K562 (cell line): ENCODE results near the gene PDCD10. TPM values are rescaled to one million over a fixed set of nuclear protein-coding genes. Genes with fewer than 3 reads are reported as not detected.
A peak's percentile ranks its signal among the peaks of the same experiment; 100 is the strongest.

Experiments used
- ATAC-seq: fragments of 200-7000 bp; cut with Tn5 transposase; 3 replicates; pipeline ENCODE4 v1.9.1; 2020; ENCODE audit warnings: moderate library complexity
- BruUV-seq: library from RNA; stranded (reverse); fragments of 400-500 nt; replicated peaks from 2 replicates; lab custom pipeline; 2021; lab: Mats Ljungman, UMichigan
- CTCF ChIA-PET: fragments of 300-600 bp; formaldehyde crosslinking; extraction: SDS; loops from one replicate; lab custom pipeline; 2021; ENCODE audit warnings: low intra/inter-chr PET ratio; lab: Yijun Ruan, JAX
- POLR2A ChIA-PET: fragments of 300-600, 350-650 bp; sonication (Branson Sonifier 250); formaldehyde crosslinking; extraction: SDS; loops from one replicate; lab custom pipeline; 2021; ENCODE audit warnings: antibody characterized with exemption, inconsistent platforms; lab: Yijun Ruan, JAX
- DNase-seq, 4 experiments: peaks; one replicate each; pipeline versions ENCODE4 v3.0.0 to v3.0.0-alpha.2; 2011 to 2018; ENCODE audit warnings: low spot score in 3 of 4, mixed read lengths in 3 of 4; ENCODE audit errors: extremely low read depth in 1 of 4
- FAIRE-seq: peaks from 2 replicates; lab custom pipeline; 2011; peaks lifted over from hg19 to GRCh38; lab: Jason Lieb, UNC
- H2AFZ ChIP-seq: 2 replicates; pipeline ENCODE4 v1.6.0; 2011; ENCODE audit warnings: low read depth, low read length, control low read depth, inconsistent platforms
- H3K27ac ChIP-seq: fragments of 200-600 bp; 3 replicates; pipeline ENCODE4 v1.8.0; 2011; ENCODE audit warnings: low read depth, mild to moderate bottlenecking, control low read depth, inconsistent platforms, low read length, moderate library complexity, mixed read lengths; ENCODE audit errors: extremely low read depth
- H3K27me3 ChIP-seq, 2 experiments: fragments of 300-600 bp in 1 of 2; 2 replicates in 1 of 2; 3 replicates in 1 of 2; pipeline versions ENCODE4 v1.6.0 to v1.8.0; 2011; ENCODE audit warnings: inconsistent platforms in 2 of 2, low read length in 2 of 2, mild to moderate bottlenecking in 1 of 2, mixed read lengths in 1 of 2, moderate library complexity in 1 of 2; ENCODE audit not compliant: control insufficient read depth in 2 of 2, insufficient read depth in 2 of 2
- H3K36me3 ChIP-seq: fragments of 300-600 bp; 3 replicates; pipeline ENCODE4 v1.8.0; 2011; ENCODE audit warnings: mild to moderate bottlenecking, low read length, inconsistent platforms; ENCODE audit not compliant: control insufficient read depth, insufficient read depth
- H3K4me1 ChIP-seq, 2 experiments: fragments of 200-600 bp in 1 of 2; replicated peaks in 1 of 2; 2 replicates in 1 of 2; 3 replicates in 1 of 2; pipeline versions ENCODE4 v1.5.1 to v1.8.0; 2011; ENCODE audit warnings: inconsistent platforms in 2 of 2, low read length in 2 of 2, mild to moderate bottlenecking in 1 of 2, mixed read lengths in 1 of 2, moderate library complexity in 1 of 2; ENCODE audit not compliant: control insufficient read depth in 2 of 2, insufficient read depth in 2 of 2
- H3K4me2 ChIP-seq: 2 replicates; pipeline ENCODE4 v1.6.1; 2011; ENCODE audit warnings: low read length, control low read depth, inconsistent platforms, mixed read lengths; ENCODE audit not compliant: insufficient read depth
- H3K4me3 ChIP-seq: fragments of 200-600 bp; sonication (generic), shearing (Covaris generic); 2 replicates; pipeline ENCODE4 v1.5.1; 2016; ENCODE audit warnings: control low read depth, inconsistent platforms
- H3K79me2 ChIP-seq: fragments of 200-600 bp; 3 replicates; pipeline ENCODE4 v1.8.0; 2011; ENCODE audit warnings: low read length, inconsistent platforms; ENCODE audit not compliant: control insufficient read depth, insufficient read depth
- H3K9ac ChIP-seq, 2 experiments: 2 replicates each; pipeline versions ENCODE4 v1.6.0 to v1.6.1; 2011; ENCODE audit warnings: low read depth in 2 of 2, low read length in 2 of 2, control low read depth in 1 of 2, inconsistent platforms in 1 of 2, mild to moderate bottlenecking in 1 of 2, mixed read lengths in 1 of 2; ENCODE audit not compliant: insufficient read depth in 1 of 2
- H3K9me1 ChIP-seq: one replicate; pipeline ENCODE4 v1.6.0; 2011; ENCODE audit warnings: inconsistent platforms, mild to moderate bottlenecking, low read length, moderate library complexity; ENCODE audit not compliant: control insufficient read depth, insufficient read depth
- H3K9me3 ChIP-seq: replicated peaks from 2 replicates; pipeline ENCODE4 v1.5.1; 2011; ENCODE audit warnings: low read depth, low read length, inconsistent platforms; ENCODE audit not compliant: control insufficient read depth, insufficient read depth
- H4K20me1 ChIP-seq: replicated peaks from 2 replicates; pipeline ENCODE4 v1.6.1; 2011; ENCODE audit warnings: low read length, inconsistent platforms, mixed read lengths; ENCODE audit not compliant: control insufficient read depth, insufficient read depth
- ERF ChIP-seq: fragments of 450-650 bp; formaldehyde crosslinking; IDR thresholded peaks from 2 replicates; pipeline ENCODE4 v1.4.0; 2020; ENCODE audit warnings: mild to moderate bottlenecking, mixed read lengths
- HSF4 ChIP-seq: fragments of 250-450 bp; sonication (Bioruptor Pico); IDR thresholded peaks from 2 replicates; pipeline ENCODE4 v2.1.2; 2022; ENCODE audit warnings: mild to moderate bottlenecking, moderate library complexity, borderline replicate concordance
- KDM5B ChIP-seq: fragments of 200-600 bp; sonication (generic); IDR thresholded peaks from 2 replicates; pipeline ENCODE4 v1.6.1; 2012; ENCODE audit warnings: low read depth, mild to moderate bottlenecking, moderate library complexity, low read length, control low read depth, inconsistent platforms; ENCODE audit not compliant: insufficient replicate concordance
- NCOA2 ChIP-seq, 2 experiments: fragments of 450-650 bp; IDR thresholded peaks; 2 replicates each; pipeline ENCODE4 v1.6.1; 2018; ENCODE audit warnings: mild to moderate bottlenecking in 2 of 2, moderate library complexity in 1 of 2; ENCODE audit not compliant: partially characterized antibody in 2 of 2
- TRIM24 ChIP-seq, 2 experiments: fragments of 450-650 bp; IDR thresholded peaks; 2 replicates each; pipeline ENCODE4 v1.6.1; 2016
- ZKSCAN8 ChIP-seq: fragments of 200-800 bp; sonication (Bioruptor generic); IDR thresholded peaks from 2 replicates; pipeline ENCODE4 v1.6.1; 2016; ENCODE audit warnings: missing genetic modification characterization, missing compliant biosample characterization
- ZNF79 ChIP-seq: fragments of 250-450 bp; sonication (Bioruptor Pico); IDR thresholded peaks from 2 replicates; pipeline ENCODE4 v1.4.0; 2020; ENCODE audit warnings: low read depth, mild to moderate bottlenecking, moderate library complexity
- in situ Hi-C: fragments of 300-500 bp; cut with MboI; formaldehyde crosslinking; loops from 4 replicates; pipeline ENCODE4 v1.15.0; 2018; ENCODE audit warnings: inconsistent platforms, mixed read lengths
- intact Hi-C: fragments of 100-400 bp; cut with micrococcal nuclease; formaldehyde crosslinking; loops from 2 replicates; pipeline ENCODE4 v1.14.2; 2022
- polyA plus RNA-seq, 8 experiments: library from polyadenylated mRNA; depleted of rRNA in 4 of 8; stranded (reverse) in 5 of 8; unstranded in 3 of 8; fragments of >200 nt; fragmentation: Nextera tagmentation in 2 of 8; fragmentation: Illumina TruSeq in 1 of 8; extraction: Ambion mirVana in 2 of 8; extraction: Trizol in 1 of 8; gene quantifications; 2 replicates each; pipeline versions ENCODE4 v1.2.1 to v1.2.3, GENCODE V29; 2011 to 2014; ENCODE audit warnings: inconsistent platforms in 1 of 8, missing spikeins in 1 of 8
- total RNA-seq, 7 experiments: library from RNA; depleted of rRNA in 6 of 7; stranded (reverse); fragments of >200 nt in 6 of 7; fragmentation: Illumina TruSeq in 2 of 7; extraction: Trizol in 2 of 7; gene quantifications; 2 replicates each; pipeline versions ENCODE4 v1.2.1 to v1.2.3, GENCODE V29; 2011 to 2021; ENCODE audit warnings: low replicate concordance in 1 of 7
- TF ChIP-seq, protein P1 (sequence below): sonication (generic); formaldehyde crosslinking; IDR thresholded peaks from 2 replicates; pipeline ENCODE4 v1.8.0; 2023; ENCODE audit warnings: mild to moderate bottlenecking, missing genetic modification reagents
- TF ChIP-seq, protein P2 (sequence below): sonication (generic); formaldehyde crosslinking; IDR thresholded peaks from 2 replicates; pipeline ENCODE4 v1.4.0; 2020; ENCODE audit warnings: mild to moderate bottlenecking, missing genetic modification reagents
- TF ChIP-seq, protein P3 (sequence below), 3 experiments: IDR thresholded peaks in 2 of 3; conservative IDR thresholded peaks in 1 of 3; 2 replicates each; pipeline ENCODE4 v1.5.1; 2011 to 2012; ENCODE audit warnings: low read length in 3 of 3, mild to moderate bottlenecking in 3 of 3, control low read depth in 2 of 3, improper control_type of control experiment in 1 of 3, inconsistent platforms in 1 of 3, low read depth in 1 of 3, mixed read lengths in 1 of 3, moderate library complexity in 1 of 3; ENCODE audit not compliant: insufficient read depth in 2 of 3
- TF ChIP-seq, protein P4 (sequence below): IDR thresholded peaks from 2 replicates; pipeline ENCODE4 v1.6.1; 2012; ENCODE audit warnings: low read depth, low read length, improper control_type of control experiment, borderline replicate concordance

The PDCD10 gene
- total and polyA plus RNA-seq, 9 of the 15 experiments (the other 6 are each of a cell fraction or from before 2014, with no cell fraction given): 121 to 476 (median 232) TPM

DNA sequence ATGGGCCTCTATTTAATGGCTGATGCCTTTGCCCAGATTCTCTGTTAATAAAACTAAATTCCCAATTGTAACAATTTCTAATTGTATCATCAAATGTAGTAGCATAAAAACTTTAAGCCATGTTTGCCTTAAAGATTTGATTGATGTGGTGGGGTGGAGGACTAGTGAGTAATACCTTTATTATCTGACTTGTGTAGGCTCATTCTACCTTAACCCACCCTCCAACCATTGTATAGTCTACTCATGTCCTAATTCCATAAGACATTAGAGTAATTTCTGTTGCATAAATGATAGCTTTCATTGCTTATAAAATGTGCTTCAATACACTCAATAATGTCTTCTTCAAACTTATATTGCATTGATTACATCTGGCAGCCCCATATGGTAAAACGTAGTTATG is 26.6 kb upstream of the PDCD10 start (continued):
- TF ChIP-seq HSF4 (CRISPR knock-in tag) (no peak), ZNF79 (CRISPR knock-in tag) (no peak)
- TF ChIP-seq, protein P1, sequence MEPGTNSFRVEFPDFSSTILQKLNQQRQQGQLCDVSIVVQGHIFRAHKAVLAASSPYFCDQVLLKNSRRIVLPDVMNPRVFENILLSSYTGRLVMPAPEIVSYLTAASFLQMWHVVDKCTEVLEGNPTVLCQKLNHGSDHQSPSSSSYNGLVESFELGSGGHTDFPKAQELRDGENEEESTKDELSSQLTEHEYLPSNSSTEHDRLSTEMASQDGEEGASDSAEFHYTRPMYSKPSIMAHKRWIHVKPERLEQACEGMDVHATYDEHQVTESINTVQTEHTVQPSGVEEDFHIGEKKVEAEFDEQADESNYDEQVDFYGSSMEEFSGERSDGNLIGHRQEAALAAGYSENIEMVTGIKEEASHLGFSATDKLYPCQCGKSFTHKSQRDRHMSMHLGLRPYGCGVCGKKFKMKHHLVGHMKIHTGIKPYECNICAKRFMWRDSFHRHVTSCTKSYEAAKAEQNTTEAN (CRISPR knock-in tag): no peak
- TF ChIP-seq, protein P2, sequence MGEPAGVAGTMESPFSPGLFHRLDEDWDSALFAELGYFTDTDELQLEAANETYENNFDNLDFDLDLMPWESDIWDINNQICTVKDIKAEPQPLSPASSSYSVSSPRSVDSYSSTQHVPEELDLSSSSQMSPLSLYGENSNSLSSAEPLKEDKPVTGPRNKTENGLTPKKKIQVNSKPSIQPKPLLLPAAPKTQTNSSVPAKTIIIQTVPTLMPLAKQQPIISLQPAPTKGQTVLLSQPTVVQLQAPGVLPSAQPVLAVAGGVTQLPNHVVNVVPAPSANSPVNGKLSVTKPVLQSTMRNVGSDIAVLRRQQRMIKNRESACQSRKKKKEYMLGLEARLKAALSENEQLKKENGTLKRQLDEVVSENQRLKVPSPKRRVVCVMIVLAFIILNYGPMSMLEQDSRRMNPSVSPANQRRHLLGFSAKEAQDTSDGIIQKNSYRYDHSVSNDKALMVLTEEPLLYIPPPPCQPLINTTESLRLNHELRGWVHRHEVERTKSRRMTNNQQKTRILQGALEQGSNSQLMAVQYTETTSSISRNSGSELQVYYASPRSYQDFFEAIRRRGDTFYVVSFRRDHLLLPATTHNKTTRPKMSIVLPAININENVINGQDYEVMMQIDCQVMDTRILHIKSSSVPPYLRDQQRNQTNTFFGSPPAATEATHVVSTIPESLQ (CRISPR knock-in tag): no peak

DNA sequence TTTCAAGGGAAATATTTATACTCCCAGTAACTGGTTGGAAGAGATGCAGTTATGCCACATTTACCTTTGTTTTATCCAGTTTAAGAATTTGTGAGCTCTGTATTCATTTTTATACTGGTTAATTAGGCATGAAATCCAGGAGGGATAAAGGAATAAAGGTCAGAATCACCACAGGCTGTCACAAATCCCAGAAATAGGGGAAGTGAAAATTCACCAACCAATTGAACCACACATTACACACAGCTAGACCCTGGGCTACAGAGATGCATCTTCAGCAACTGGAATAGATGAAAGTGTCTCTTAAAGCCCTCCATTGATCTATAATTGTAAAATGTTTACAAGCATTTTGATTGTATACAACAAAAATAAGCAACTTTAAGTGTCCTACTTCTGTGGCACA is 19.4 kb upstream of the PDCD10 start:
- Histone ChIP-seq H3K9ac (no peak overlapping the region), H3K27me3 (no peaks in the 10 kb centered on the region), H3K4me1 (no peaks in the 10 kb centered on the region), H3K4me2 (no peak overlapping the region), H2AFZ (no peak overlapping the region), H3K79me2 (no peaks in the 10 kb centered on the region), H4K20me1 (no peaks in the 10 kb centered on the region), H3K27ac (no peak overlapping the region), H3K9me3 (no peaks in the 10 kb centered on the region), H3K36me3 (no peaks in the 10 kb centered on the region), H3K9me1 (no peaks in the 10 kb centered on the region), H3K4me3 (no peak overlapping the region)
- no peak for DNase-seq
- ChIA-PET CTCF (no interaction called here), POLR2A (interaction anchor here (1.2 kb wide), 1 partner anchor 13 kb away, joined by 4 read pairs; no protein-coding TSS in a partner anchor)
- TF ChIP-seq ZKSCAN8 (CRISPR knock-in tag) (no peak), KDM5B (no peak), NCOA2 (IDR thresholded peaks at IDR 0.05; ENCODE audit: partially characterized antibody in 2 of 2) (no peak), ERF (CRISPR knock-in tag) (no peak), TRIM24 (IDR thresholded peaks at IDR 0.05) (no peak)
- TF ChIP-seq, protein P3, sequence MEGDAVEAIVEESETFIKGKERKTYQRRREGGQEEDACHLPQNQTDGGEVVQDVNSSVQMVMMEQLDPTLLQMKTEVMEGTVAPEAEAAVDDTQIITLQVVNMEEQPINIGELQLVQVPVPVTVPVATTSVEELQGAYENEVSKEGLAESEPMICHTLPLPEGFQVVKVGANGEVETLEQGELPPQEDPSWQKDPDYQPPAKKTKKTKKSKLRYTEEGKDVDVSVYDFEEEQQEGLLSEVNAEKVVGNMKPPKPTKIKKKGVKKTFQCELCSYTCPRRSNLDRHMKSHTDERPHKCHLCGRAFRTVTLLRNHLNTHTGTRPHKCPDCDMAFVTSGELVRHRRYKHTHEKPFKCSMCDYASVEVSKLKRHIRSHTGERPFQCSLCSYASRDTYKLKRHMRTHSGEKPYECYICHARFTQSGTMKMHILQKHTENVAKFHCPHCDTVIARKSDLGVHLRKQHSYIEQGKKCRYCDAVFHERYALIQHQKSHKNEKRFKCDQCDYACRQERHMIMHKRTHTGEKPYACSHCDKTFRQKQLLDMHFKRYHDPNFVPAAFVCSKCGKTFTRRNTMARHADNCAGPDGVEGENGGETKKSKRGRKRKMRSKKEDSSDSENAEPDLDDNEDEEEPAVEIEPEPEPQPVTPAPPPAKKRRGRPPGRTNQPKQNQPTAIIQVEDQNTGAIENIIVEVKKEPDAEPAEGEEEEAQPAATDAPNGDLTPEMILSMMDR (IDR thresholded peaks at IDR 0.05 in 2 of 3, conservative IDR thresholded peaks at IDR 0.05 in 1 of 3; ENCODE audit: insufficient read depth in 2 of 3, low read depth in 1 of 3, low read length in 3 of 3): no peak
- TF ChIP-seq, protein P4, sequence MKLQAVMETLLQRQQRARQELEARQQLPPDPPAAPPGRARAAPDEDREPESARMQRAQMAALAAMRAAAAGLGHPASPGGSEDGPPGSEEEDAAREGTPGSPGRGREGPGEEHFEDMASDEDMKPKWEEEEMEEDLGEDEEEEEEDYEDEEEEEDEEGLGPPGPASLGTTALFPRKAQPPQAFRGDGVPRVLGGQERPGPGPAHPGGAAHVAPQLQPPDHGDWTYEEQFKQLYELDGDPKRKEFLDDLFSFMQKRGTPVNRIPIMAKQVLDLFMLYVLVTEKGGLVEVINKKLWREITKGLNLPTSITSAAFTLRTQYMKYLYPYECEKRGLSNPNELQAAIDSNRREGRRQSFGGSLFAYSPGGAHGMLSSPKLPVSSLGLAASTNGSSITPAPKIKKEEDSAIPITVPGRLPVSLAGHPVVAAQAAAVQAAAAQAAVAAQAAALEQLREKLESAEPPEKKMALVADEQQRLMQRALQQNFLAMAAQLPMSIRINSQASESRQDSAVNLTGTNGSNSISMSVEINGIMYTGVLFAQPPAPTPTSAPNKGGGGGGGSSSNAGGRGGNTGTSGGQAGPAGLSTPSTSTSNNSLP: no peak
- no TSS peak for BruUV-seq
- in situ Hi-C loops: no loop called here
- intact Hi-C loops: no loop called here
- FAIRE-seq: peak; percentile 6
- no peak for ATAC-seq
